Measurements from ENCODE around the gene RIMS1. TPM values are rescaled to one million over a fixed set of nuclear protein-coding genes. Genes with fewer than 3 reads are reported as not detected.

RIMS1 gene
- total RNA-seq, 1 experiment from 2014 or later = 0.51 TPM

- DNase-seq (no peak), ATAC-seq (no peak)
- H3K27ac ChIP-seq (ENCODE audit: low read length) = no peak overlapping the region
- H3K4me2 ChIP-seq (ENCODE audit: low read length) = no peak overlapping the region
- no peak overlapping the region for H3K9ac ChIP-seq (ENCODE audit: low read length)
- intact Hi-C loops (cut with micrococcal nuclease) = no loop called here
- H2AFZ ChIP-seq (ENCODE audit: low read length) = no peak overlapping the region
- H4K20me1 ChIP-seq (ENCODE audit: low read length) = no peaks in the 10 kb centered on the region
- H3K9me2 ChIP-seq (replicated peaks; ENCODE audit: low read length) = no peaks in the 10 kb centered on the region
- H3K36me3 ChIP-seq (ENCODE audit: low read depth, low read length) = no peaks in the 10 kb centered on the region; the same call in 1 of the 2 replicates
- no peaks in the 10 kb centered on the region for H3K9me3 ChIP-seq (ENCODE audit: low read length)
- BruUV-seq (replicated peaks) = no TSS peak
- H3K27me3 ChIP-seq (ENCODE audit: low read length) = no peaks in the 10 kb centered on the region
- H3K4me1 ChIP-seq (ENCODE audit: insufficient read depth, low read length) = peaks cover 7% of the 10 kb centered on the region
- POLR2A ChIA-PET (ENCODE audit: unreplicated experiment) = no interaction called here
- H3K4me3 ChIP-seq (ENCODE audit: low read length) = no peak overlapping the region
- CTCF ChIA-PET = interaction anchor here (0.8 kb wide), 1 partner anchor 163 kb away, joined by 3 read pairs; no protein-coding TSS in a partner anchor
- H3F3A ChIP-seq (ENCODE audit: low read length, unreplicated experiment) = no peaks in the 10 kb centered on the region
- no peaks in the 10 kb centered on the region for H3K79me2 ChIP-seq (ENCODE audit: low read length)
- TF ChIP-seq CTCF (conservative IDR thresholded peaks at IDR 0.05; ENCODE audit: low read depth, low read length) = no peak
- no peak for TF ChIP-seq EZH2phosphoT487 (IDR thresholded peaks at IDR 0.05; ENCODE audit: borderline replicate concordance, low read length)
- TF ChIP-seq EZH2 (IDR thresholded peaks at IDR 0.05; ENCODE audit: low read length, unreplicated experiment) = no peak
Observed at GRCh38 chr6:72416744-72417465, 530.6 kb downstream of the RIMS1 start.

GRCh38 chr6:72417759-72418158 lies 531.4 kb downstream of the RIMS1 start:
- intact Hi-C loops (cut with micrococcal nuclease) = no loop called here
- H3K36me3 ChIP-seq (ENCODE audit: low read depth, low read length) = no peaks in the 10 kb centered on the region
- ATAC-seq = no peak
- no peaks in the 10 kb centered on the region for H3K27me3 ChIP-seq (ENCODE audit: low read length)
- H4K20me1 ChIP-seq (ENCODE audit: low read length) = no peaks in the 10 kb centered on the region
- no peak overlapping the region for H3K4me2 ChIP-seq (ENCODE audit: low read length)
- no TSS peak for BruUV-seq (replicated peaks)
- H3K4me3 ChIP-seq (ENCODE audit: low read length) = no peak overlapping the region
- no peaks in the 10 kb centered on the region for H3K9me2 ChIP-seq (replicated peaks; ENCODE audit: low read length)
- no peaks in the 10 kb centered on the region for H3K9me3 ChIP-seq (ENCODE audit: low read length)
- no peak overlapping the region for H2AFZ ChIP-seq (ENCODE audit: low read length)
- POLR2A ChIA-PET (ENCODE audit: unreplicated experiment) = no interaction called here
- H3K4me1 ChIP-seq (ENCODE audit: insufficient read depth, low read length) = peaks cover 7% of the 10 kb centered on the region
- H3K27ac ChIP-seq (ENCODE audit: low read length) = no peak overlapping the region
- H3K9ac ChIP-seq (ENCODE audit: low read length) = no peak overlapping the region
- TF ChIP-seq EZH2 (IDR thresholded peaks at IDR 0.05; ENCODE audit: low read length, unreplicated experiment) (no peak), CTCF (conservative IDR thresholded peaks at IDR 0.05; ENCODE audit: low read depth, low read length) (no peak), EZH2phosphoT487 (IDR thresholded peaks at IDR 0.05; ENCODE audit: borderline replicate concordance, low read length) (no peak)
- no peaks in the 10 kb centered on the region for H3K79me2 ChIP-seq (ENCODE audit: low read length)
- DNase-seq = no peak
- CTCF ChIA-PET = interaction anchor here (0.7 to 0.8 kb wide), 2 partner anchors 144 to 162 kb away, joined by 3 read pairs; no protein-coding TSS in a partner anchor
- H3F3A ChIP-seq (ENCODE audit: low read length, unreplicated experiment) = no peaks in the 10 kb centered on the region

GRCh38 chr6:72418495-72418894 lies 532.1 kb downstream of the RIMS1 start:
- no peak overlapping the region for H3K27ac ChIP-seq (ENCODE audit: low read length)
- H3K4me2 ChIP-seq (ENCODE audit: low read length) = no peak overlapping the region
- ChIA-PET CTCF (no interaction called here), POLR2A (ENCODE audit: unreplicated experiment) (no interaction called here)
- no peaks in the 10 kb centered on the region for H4K20me1 ChIP-seq (ENCODE audit: low read length)
- TF ChIP-seq EZH2 (IDR thresholded peaks at IDR 0.05; ENCODE audit: low read length, unreplicated experiment) (no peak), EZH2phosphoT487 (IDR thresholded peaks at IDR 0.05; ENCODE audit: borderline replicate concordance, low read length) (no peak), CTCF (conservative IDR thresholded peaks at IDR 0.05; ENCODE audit: low read depth, low read length) (no peak)
- H3K9ac ChIP-seq (ENCODE audit: low read length) = no peak overlapping the region
- intact Hi-C loops (cut with micrococcal nuclease) = no loop called here
- H3F3A ChIP-seq (ENCODE audit: low read length, unreplicated experiment) = no peaks in the 10 kb centered on the region
- DNase-seq = no peak
- no peaks in the 10 kb centered on the region for H3K79me2 ChIP-seq (ENCODE audit: low read length)
- H3K9me3 ChIP-seq (ENCODE audit: low read length) = no peaks in the 10 kb centered on the region
- no peak overlapping the region for H3K4me3 ChIP-seq (ENCODE audit: low read length)
- H3K9me2 ChIP-seq (replicated peaks; ENCODE audit: low read length) = no peaks in the 10 kb centered on the region
- no peaks in the 10 kb centered on the region for H3K27me3 ChIP-seq (ENCODE audit: low read length)
- H3K36me3 ChIP-seq (ENCODE audit: low read depth, low read length) = no peaks in the 10 kb centered on the region
- ATAC-seq = no peak
- peaks cover 7% of the 10 kb centered on the region for H3K4me1 ChIP-seq (ENCODE audit: insufficient read depth, low read length)
- H2AFZ ChIP-seq (ENCODE audit: low read length) = no peak overlapping the region
- BruUV-seq (replicated peaks) = no TSS peak

Measured in PC-3 (cell line).